Measurements from ENCODE around the gene ZDBF2.

Gene ZDBF2

GRCh38 chr2:206323033-206323432 is 48.6 kb downstream of the ZDBF2 start:
- Histone ChIP-seq H3K36me3 (ENCODE audit: insufficient read depth) (no peaks in the 10 kb centered on the region), H3K9ac (no peak overlapping the region), H3K27ac (no peak overlapping the region), H3K27me3 (ENCODE audit: insufficient read depth, low read depth) (no peaks in the 10 kb centered on the region), H3K4me1 (ENCODE audit: low read depth, poor library complexity, severe bottlenecking) (no peaks in the 10 kb centered on the region), H3K79me2 (ENCODE audit: insufficient read depth, low read depth) (no peaks in the 10 kb centered on the region), H4K20me1 (ENCODE audit: insufficient read depth) (no peaks in the 10 kb centered on the region), H2AFZ (ENCODE audit: low read depth) (no peak overlapping the region), H3K4me3 (IDR thresholded peaks at IDR 0.05; ENCODE audit: insufficient read depth, low read depth, low read length) (no peak overlapping the region), H3K4me2 (no peak overlapping the region)
- TF ChIP-seq CTCF (conservative IDR thresholded peaks at IDR 0.05; ENCODE audit: low read depth, low read length), result no peak

GRCh38 chr2:206323486-206323885 is 49.0 kb downstream of the ZDBF2 start:
- no peaks in the 10 kb centered on the region for H4K20me1 ChIP-seq (ENCODE audit: insufficient read depth)
- H3K79me2 ChIP-seq (ENCODE audit: insufficient read depth, low read depth), result no peaks in the 10 kb centered on the region
- H2AFZ ChIP-seq (ENCODE audit: low read depth), result no peak overlapping the region
- H3K9ac ChIP-seq, result no peak overlapping the region
- no peak for TF ChIP-seq CTCF (conservative IDR thresholded peaks at IDR 0.05; ENCODE audit: low read depth, low read length)
- H3K4me1 ChIP-seq (ENCODE audit: low read depth, poor library complexity, severe bottlenecking), result no peaks in the 10 kb centered on the region
- no peaks in the 10 kb centered on the region for H3K27me3 ChIP-seq (ENCODE audit: insufficient read depth, low read depth)
- no peak overlapping the region for H3K4me2 ChIP-seq
- no peak overlapping the region for H3K27ac ChIP-seq
- no peaks in the 10 kb centered on the region for H3K36me3 ChIP-seq (ENCODE audit: insufficient read depth)
- no peak overlapping the region for H3K4me3 ChIP-seq (IDR thresholded peaks at IDR 0.05; ENCODE audit: insufficient read depth, low read depth, low read length)

GRCh38 chr2:206324869-206325268 is 50.4 kb downstream of the ZDBF2 start:
- Histone ChIP-seq H3K9ac (no peak overlapping the region), H3K4me1 (ENCODE audit: low read depth, poor library complexity, severe bottlenecking) (no peaks in the 10 kb centered on the region), H3K27me3 (ENCODE audit: insufficient read depth, low read depth) (no peaks in the 10 kb centered on the region), H4K20me1 (ENCODE audit: insufficient read depth) (no peaks in the 10 kb centered on the region), H3K79me2 (ENCODE audit: insufficient read depth, low read depth) (no peaks in the 10 kb centered on the region), H3K36me3 (ENCODE audit: insufficient read depth) (no peaks in the 10 kb centered on the region), H3K4me2 (no peak overlapping the region), H2AFZ (ENCODE audit: low read depth) (no peak overlapping the region), H3K4me3 (IDR thresholded peaks at IDR 0.05; ENCODE audit: insufficient read depth, low read depth, low read length) (no peak overlapping the region), H3K27ac (no peak overlapping the region)
- no peak for TF ChIP-seq CTCF (conservative IDR thresholded peaks at IDR 0.05; ENCODE audit: low read depth, low read length)

- Histone ChIP-seq H3K4me2 (no peak overlapping the region), H3K9ac (no peak overlapping the region), H3K36me3 (ENCODE audit: insufficient read depth) (no peaks in the 10 kb centered on the region), H3K4me3 (IDR thresholded peaks at IDR 0.05; ENCODE audit: insufficient read depth, low read depth, low read length) (no peak overlapping the region), H3K27ac (no peak overlapping the region), H4K20me1 (ENCODE audit: insufficient read depth) (no peaks in the 10 kb centered on the region), H2AFZ (ENCODE audit: low read depth) (no peak overlapping the region), H3K79me2 (ENCODE audit: insufficient read depth, low read depth) (no peaks in the 10 kb centered on the region), H3K4me1 (ENCODE audit: low read depth, poor library complexity, severe bottlenecking) (no peaks in the 10 kb centered on the region), H3K27me3 (ENCODE audit: insufficient read depth, low read depth) (no peaks in the 10 kb centered on the region)
- no peak for TF ChIP-seq CTCF (conservative IDR thresholded peaks at IDR 0.05; ENCODE audit: low read depth, low read length)
Observed at GRCh38 chr2:206328974-206329373, 54.5 kb downstream of the ZDBF2 start.

GRCh38 chr2:206336861-206337260 is 62.4 kb downstream of the ZDBF2 start:
- Histone ChIP-seq H3K27ac (no peak overlapping the region), H3K27me3 (ENCODE audit: insufficient read depth, low read depth) (no peaks in the 10 kb centered on the region), H4K20me1 (ENCODE audit: insufficient read depth) (no peaks in the 10 kb centered on the region), H3K4me3 (IDR thresholded peaks at IDR 0.05; ENCODE audit: insufficient read depth, low read depth, low read length) (no peak overlapping the region), H3K36me3 (ENCODE audit: insufficient read depth) (no peaks in the 10 kb centered on the region), H3K9ac (no peak overlapping the region), H2AFZ (ENCODE audit: low read depth) (no peak overlapping the region), H3K4me2 (no peak overlapping the region), H3K79me2 (ENCODE audit: insufficient read depth, low read depth) (no peaks in the 10 kb centered on the region), H3K4me1 (ENCODE audit: low read depth, poor library complexity, severe bottlenecking) (no peaks in the 10 kb centered on the region)
- no peak for TF ChIP-seq CTCF (conservative IDR thresholded peaks at IDR 0.05; ENCODE audit: low read depth, low read length)

Measured in KMS-11 (cell line).